ENCODE results near the gene PCDHGB5. TPM values are rescaled to one million over a fixed set of nuclear protein-coding genes. Genes with fewer than 3 reads are reported as not detected.
"Not testable (repeated sequence)": the region's sequence is repeated elsewhere in the genome, so short reads cannot be mapped to it uniquely, and the experiment has no call there.

PCDHGB5 gene
- 0.36 TPM for polyA plus RNA-seq (2012; ENCODE audit: insufficient read depth, insufficient read length, low read depth)

GRCh38 chr5:141397756-141398551 is at the start of gene PCDHGB5:
TSS of gene PCDHGB5 (plus strand) at chr5:141397947. CDS start at chr5:141398128, 181 bp downstream.
- not testable (repeated sequence) for H3K4me1 ChIP-seq; DNase-seq; H3K27me3 ChIP-seq; H3K4me3 ChIP-seq (ENCODE audit: low read depth, low read length); H3K9me3 ChIP-seq; H3K36me3 ChIP-seq

GRCh38 chr5:141349917-141350619 is 47.7 kb upstream of the PCDHGB5 start, which contains the start of gene PCDHGB1:
TSS of gene PCDHGB1 (plus strand) at chr5:141350099. CDS start at chr5:141350261, 162 bp downstream.
- TF ChIP-seq, protein P1, sequence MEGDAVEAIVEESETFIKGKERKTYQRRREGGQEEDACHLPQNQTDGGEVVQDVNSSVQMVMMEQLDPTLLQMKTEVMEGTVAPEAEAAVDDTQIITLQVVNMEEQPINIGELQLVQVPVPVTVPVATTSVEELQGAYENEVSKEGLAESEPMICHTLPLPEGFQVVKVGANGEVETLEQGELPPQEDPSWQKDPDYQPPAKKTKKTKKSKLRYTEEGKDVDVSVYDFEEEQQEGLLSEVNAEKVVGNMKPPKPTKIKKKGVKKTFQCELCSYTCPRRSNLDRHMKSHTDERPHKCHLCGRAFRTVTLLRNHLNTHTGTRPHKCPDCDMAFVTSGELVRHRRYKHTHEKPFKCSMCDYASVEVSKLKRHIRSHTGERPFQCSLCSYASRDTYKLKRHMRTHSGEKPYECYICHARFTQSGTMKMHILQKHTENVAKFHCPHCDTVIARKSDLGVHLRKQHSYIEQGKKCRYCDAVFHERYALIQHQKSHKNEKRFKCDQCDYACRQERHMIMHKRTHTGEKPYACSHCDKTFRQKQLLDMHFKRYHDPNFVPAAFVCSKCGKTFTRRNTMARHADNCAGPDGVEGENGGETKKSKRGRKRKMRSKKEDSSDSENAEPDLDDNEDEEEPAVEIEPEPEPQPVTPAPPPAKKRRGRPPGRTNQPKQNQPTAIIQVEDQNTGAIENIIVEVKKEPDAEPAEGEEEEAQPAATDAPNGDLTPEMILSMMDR (IDR thresholded peaks at IDR 0.05; ENCODE audit: low read depth, low read length), result peak; percentile 73
- peaks cover 2% of the 10 kb centered on the region for H3K9me3 ChIP-seq
- H3K27me3 ChIP-seq, result no peaks in the 10 kb centered on the region
- peaks cover 17% of the 10 kb centered on the region for H3K36me3 ChIP-seq
- H3K4me1 ChIP-seq, result no peaks in the 10 kb centered on the region
- DNase-seq, result peak; percentile 82
- peak within 1 kb of the TSS; percentile 75 for H3K4me3 ChIP-seq (ENCODE audit: low read depth, low read length)

DNA sequence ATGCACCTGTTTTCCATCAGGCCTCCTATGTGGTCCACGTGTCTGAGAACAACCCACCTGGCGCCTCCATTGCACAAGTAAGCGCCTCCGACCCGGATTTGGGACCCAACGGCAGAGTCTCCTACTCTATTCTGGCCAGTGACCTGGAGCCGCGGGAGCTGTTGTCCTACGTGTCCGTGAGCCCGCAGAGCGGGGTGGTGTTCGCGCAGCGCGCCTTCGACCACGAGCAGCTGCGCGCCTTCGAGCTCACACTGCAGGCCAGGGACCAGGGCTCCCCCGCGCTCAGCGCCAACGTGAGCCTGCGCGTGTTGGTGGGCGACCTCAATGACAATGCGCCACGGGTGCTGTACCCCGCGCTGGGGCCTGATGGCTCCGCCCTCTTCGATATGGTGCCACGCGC is 46.2 kb upstream of the PCDHGB5 start:
- no peak overlapping the region for H3K4me3 ChIP-seq (ENCODE audit: low read depth, low read length)
- peaks cover 32% of the 10 kb centered on the region for H3K36me3 ChIP-seq
- TF ChIP-seq, protein P1 (IDR thresholded peaks at IDR 0.05; ENCODE audit: low read depth, low read length), result no peak
- DNase-seq, result no peak
- peaks cover 9% of the 10 kb centered on the region for H3K9me3 ChIP-seq
- H3K4me1 ChIP-seq, result no peaks in the 10 kb centered on the region
- H3K27me3 ChIP-seq, result no peaks in the 10 kb centered on the region

DNA sequence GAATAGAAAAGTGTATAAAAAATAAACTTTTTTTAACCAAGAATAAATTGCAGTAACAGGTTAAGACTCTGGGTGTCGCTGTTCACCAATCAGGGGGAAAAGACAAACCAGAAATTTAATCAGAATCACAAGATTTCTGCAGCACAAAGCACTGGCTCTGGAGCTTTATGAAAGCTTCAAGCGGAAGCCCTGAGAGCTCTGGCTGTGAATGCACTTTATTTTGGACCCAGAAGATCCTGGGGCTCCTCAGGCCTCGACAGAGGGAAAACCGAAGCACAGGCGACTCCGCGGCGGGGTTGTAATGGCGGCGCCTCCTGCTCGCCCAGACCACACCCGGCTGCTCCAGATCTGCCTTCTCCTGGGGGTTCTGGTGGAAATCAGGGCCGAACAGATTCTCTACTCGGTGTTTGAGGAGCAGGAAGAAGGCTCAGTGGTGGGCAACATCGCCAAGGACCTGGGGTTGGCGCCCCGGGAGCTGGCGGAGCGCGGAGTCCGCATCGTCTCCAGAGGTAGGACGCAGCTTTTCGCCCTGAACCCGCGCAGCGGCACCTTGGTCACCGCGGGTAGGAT is 42.8 kb upstream of the PCDHGB5 start, which contains the start of gene PCDHGA4:
Gene PCDHGA4 (plus strand): TSS at position 122 of the 570 bp plus-strand sequence. CDS start 87 bp downstream, at position 209.
- no peaks in the 10 kb centered on the region for H3K27me3 ChIP-seq
- no peaks in the 10 kb centered on the region for H3K4me1 ChIP-seq
- peaks cover 44% of the 10 kb centered on the region for H3K36me3 ChIP-seq
- no peak within 1 kb of the TSS for H3K4me3 ChIP-seq (ENCODE audit: low read depth, low read length)
- no peak for DNase-seq
- TF ChIP-seq, protein P1 (IDR thresholded peaks at IDR 0.05; ENCODE audit: low read depth, low read length), result peak; percentile 50
- H3K9me3 ChIP-seq, result peaks cover 15% of the 10 kb centered on the region

GRCh38 chr5:141355641-141356040 is 42.1 kb upstream of the PCDHGB5 start:
- Histone ChIP-seq H3K9me3 (peaks cover 15% of the 10 kb centered on the region), H3K4me1 (no peaks in the 10 kb centered on the region)

DNA sequence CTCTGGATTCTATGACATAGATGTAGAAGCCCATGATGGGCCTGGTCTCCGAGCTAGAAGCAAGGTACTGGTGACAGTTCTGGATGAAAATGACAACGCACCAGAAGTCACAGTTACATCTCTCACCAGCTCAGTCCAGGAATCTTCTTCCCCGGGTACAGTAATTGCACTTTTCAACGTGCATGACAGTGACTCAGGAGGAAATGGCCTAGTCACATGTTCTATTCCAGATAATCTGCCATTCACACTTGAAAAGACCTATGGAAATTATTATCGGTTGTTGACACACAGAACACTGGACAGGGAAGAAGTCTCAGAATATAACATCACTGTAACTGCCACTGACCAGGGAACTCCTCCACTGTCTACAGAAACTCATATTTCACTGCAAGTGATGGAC is 41.6 kb upstream of the PCDHGB5 start:
- H3K36me3 ChIP-seq, result peaks cover 53% of the 10 kb centered on the region
- H3K4me3 ChIP-seq (ENCODE audit: low read depth, low read length), result no peak overlapping the region
- TF ChIP-seq, protein P1 (IDR thresholded peaks at IDR 0.05; ENCODE audit: low read depth, low read length), result no peak
- peaks cover 15% of the 10 kb centered on the region for H3K9me3 ChIP-seq
- no peaks in the 10 kb centered on the region for H3K4me1 ChIP-seq
- no peak for DNase-seq
- no peaks in the 10 kb centered on the region for H3K27me3 ChIP-seq

More at GRCh38 chr5:141355641-141356040, 42.1 kb upstream of the PCDHGB5 start:
- no peak for DNase-seq
- TF ChIP-seq, protein P1 (IDR thresholded peaks at IDR 0.05; ENCODE audit: low read depth, low read length), result no peak
- H3K27me3 ChIP-seq, result no peaks in the 10 kb centered on the region
- peaks cover 50% of the 10 kb centered on the region for H3K36me3 ChIP-seq
- no peak overlapping the region for H3K4me3 ChIP-seq (ENCODE audit: low read depth, low read length)
